Neural cell (in vitro differentiated cells): ENCODE measurements around the gene TMPRSS3. TPM values are rescaled to one million over a fixed set of nuclear protein-coding genes. Genes with fewer than 3 reads are reported as not detected.

Source experiments
- H2AFZ ChIP-seq: fragments of 200-600, 300-800 bp; sonication (generic), shearing (Covaris generic); 2 replicates; pipeline ENCODE4 v1.6.0; 2014; ENCODE audit warnings: low read depth, mild to moderate bottlenecking, antibody characterized with exemption, low read length, moderate library complexity
- H3F3A ChIP-seq: fragments of 200-600 bp; shearing (Covaris generic); 2 replicates; pipeline ENCODE4 v1.6.1; 2016; ENCODE audit warnings: mild to moderate bottlenecking, moderate library complexity, mixed read lengths, antibody characterized with exemption, low read length; ENCODE audit not compliant: insufficient read depth, poor library complexity, severe bottlenecking
- H3K27ac ChIP-seq: fragments of 200-600, 300-800 bp; sonication (generic), shearing (Covaris generic); 2 replicates; pipeline ENCODE4 v1.5.1; 2014; ENCODE audit warnings: mild to moderate bottlenecking, low read length, moderate library complexity
- H3K27me3 ChIP-seq: fragments of 300-800, 200-600 bp; sonication (generic), shearing (Covaris generic); 2 replicates; pipeline ENCODE4 v1.6.0; 2014; ENCODE audit warnings: mild to moderate bottlenecking, low read depth, low read length, moderate library complexity; ENCODE audit not compliant: insufficient read depth
- H3K36me3 ChIP-seq: fragments of 300-800, 200-600 bp; sonication (generic), shearing (Covaris generic); 2 replicates; pipeline ENCODE4 v1.5.1; 2014; ENCODE audit warnings: mild to moderate bottlenecking, antibody characterized with exemption, low read length, moderate library complexity; ENCODE audit not compliant: insufficient read depth
- H3K4me2 ChIP-seq: fragments of 300-800, 200-600 bp; sonication (generic), shearing (Covaris generic); 2 replicates; pipeline ENCODE4 v1.6.0; 2014; ENCODE audit warnings: mild to moderate bottlenecking, low read length
- H3K4me3 ChIP-seq: fragments of 300-800, 200-600 bp; sonication (generic), shearing (Covaris generic); 2 replicates; pipeline ENCODE4 v1.5.1; 2014; ENCODE audit warnings: mild to moderate bottlenecking, low read length, moderate library complexity
- H3K79me2 ChIP-seq: fragments of 200-600 bp; shearing (Covaris generic); replicated peaks from 2 replicates; pipeline ENCODE4 v1.6.0; 2014; ENCODE audit warnings: mild to moderate bottlenecking, low read length, moderate library complexity; ENCODE audit not compliant: insufficient read depth
- H3K9ac ChIP-seq: fragments of 300-800, 200-600 bp; sonication (generic), shearing (Covaris generic); 2 replicates; pipeline ENCODE4 v1.6.1; 2016; ENCODE audit warnings: mild to moderate bottlenecking, low read length, mixed read lengths
- H3K9me2 ChIP-seq: fragments of 200-600 bp; shearing (Covaris generic); 2 replicates; pipeline ENCODE4 v1.6.1; 2016; ENCODE audit warnings: mild to moderate bottlenecking, low read length, mixed read lengths; ENCODE audit not compliant: insufficient read depth
- H3K9me3 ChIP-seq: fragments of 200-600, 300-800 bp; sonication (generic), shearing (Covaris generic); 2 replicates; pipeline ENCODE4 v1.6.1; 2016; ENCODE audit warnings: mild to moderate bottlenecking, mixed run types, low read length, moderate library complexity, mixed read lengths
- H4K20me1 ChIP-seq: fragments of 200-600 bp; shearing (Covaris generic); 2 replicates; pipeline ENCODE4 v1.6.1; 2016; ENCODE audit warnings: mild to moderate bottlenecking, mixed run types; ENCODE audit not compliant: insufficient read depth
- EP300 ChIP-seq: fragments of 450-650 bp; conservative IDR thresholded peaks from 2 replicates; pipeline ENCODE4 v1.6.1; 2014; ENCODE audit warnings: antibody characterized with exemption, mild to moderate bottlenecking, moderate library complexity; ENCODE audit not compliant: poor library complexity, severe bottlenecking
- EZH2 ChIP-seq: fragments of 200-600, 300-800 bp; shearing (Covaris generic), sonication (generic); IDR thresholded peaks from 2 replicates; pipeline ENCODE4 v1.6.1; 2014; ENCODE audit warnings: antibody characterized with exemption, low read length, borderline replicate concordance, mild to moderate bottlenecking; ENCODE audit not compliant: insufficient read depth, poor library complexity, severe bottlenecking
- MXI1 ChIP-seq: fragments of 450-650 bp; conservative IDR thresholded peaks from 2 replicates; pipeline ENCODE4 v1.6.1; 2014; ENCODE audit warnings: antibody characterized with exemption, mild to moderate bottlenecking; ENCODE audit not compliant: poor library complexity, severe bottlenecking
- POLR2AphosphoS5 ChIP-seq: IDR thresholded peaks from 2 replicates; pipeline ENCODE4 v1.6.1; 2012
- RAD21 ChIP-seq: fragments of 450-650 bp; conservative IDR thresholded peaks from 2 replicates; pipeline ENCODE4 v1.6.1; 2014; ENCODE audit warnings: antibody characterized with exemption, mild to moderate bottlenecking, moderate library complexity
- SMC3 ChIP-seq: fragments of 450-650 bp; conservative IDR thresholded peaks from 2 replicates; pipeline ENCODE4 v1.6.1; 2014; ENCODE audit warnings: antibody characterized with exemption, mild to moderate bottlenecking, moderate library complexity; ENCODE audit not compliant: poor library complexity
- TAF1 ChIP-seq: IDR thresholded peaks from 2 replicates; pipeline ENCODE4 v1.6.1; 2012; ENCODE audit warnings: low read depth
- polyA plus RNA-seq: library from polyadenylated mRNA; depleted of rRNA; stranded (reverse); fragments of >200 nt; gene quantifications from 2 replicates; pipeline ENCODE4 v1.2.3, GENCODE V29; 2014
- TF ChIP-seq, protein P1 (sequence below): IDR thresholded peaks from 2 replicates; pipeline ENCODE4 v1.6.1; 2012; ENCODE audit warnings: borderline replicate concordance
- TF ChIP-seq, protein P2 (sequence below): fragments of 450-650 bp; IDR thresholded peaks from 2 replicates; pipeline ENCODE4 v1.5.1; 2014; ENCODE audit warnings: antibody characterized with exemption, mild to moderate bottlenecking, moderate library complexity; ENCODE audit not compliant: poor library complexity, severe bottlenecking

The TMPRSS3 gene
- polyA plus RNA-seq, 1 donor from 2014 or later = 0.12 TPM

DNA sequence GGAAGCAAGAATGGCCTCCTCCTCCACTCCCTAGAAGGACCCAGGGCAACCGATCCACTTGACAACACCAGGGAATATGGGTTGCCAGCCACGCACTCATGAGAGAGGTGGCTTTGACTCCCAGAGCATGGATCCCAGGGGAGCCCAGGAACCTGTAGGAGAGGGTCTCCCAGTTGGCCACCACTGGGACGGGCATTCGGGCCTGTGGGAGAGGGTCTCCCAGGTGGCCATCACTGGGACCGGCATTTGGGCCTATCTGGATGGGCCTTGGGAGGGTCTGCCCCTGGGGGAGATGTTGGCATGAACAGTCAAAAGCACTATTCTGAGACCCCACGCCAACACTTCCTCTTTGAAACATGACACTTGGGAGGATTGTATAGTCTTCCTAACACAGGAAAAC, 30.1 kb downstream of the TMPRSS3 start:
- Histone ChIP-seq H3K27me3 (no peaks in the 10 kb centered on the region), H3K36me3 (no peaks in the 10 kb centered on the region), H4K20me1 (no peaks in the 10 kb centered on the region), H3K4me3 (no peak overlapping the region), H3K4me2 (no peak overlapping the region), H3K27ac (no peak overlapping the region), H3K79me2 (no peaks in the 10 kb centered on the region), H3K9me2 (no peaks in the 10 kb centered on the region), H3K9ac (no peak overlapping the region), H2AFZ (no peak overlapping the region), H3F3A (no peaks in the 10 kb centered on the region), H3K9me3 (no peaks in the 10 kb centered on the region)
- no peak for TF ChIP-seq EZH2
- no peak for TF ChIP-seq TAF1
- TF ChIP-seq, protein P1, sequence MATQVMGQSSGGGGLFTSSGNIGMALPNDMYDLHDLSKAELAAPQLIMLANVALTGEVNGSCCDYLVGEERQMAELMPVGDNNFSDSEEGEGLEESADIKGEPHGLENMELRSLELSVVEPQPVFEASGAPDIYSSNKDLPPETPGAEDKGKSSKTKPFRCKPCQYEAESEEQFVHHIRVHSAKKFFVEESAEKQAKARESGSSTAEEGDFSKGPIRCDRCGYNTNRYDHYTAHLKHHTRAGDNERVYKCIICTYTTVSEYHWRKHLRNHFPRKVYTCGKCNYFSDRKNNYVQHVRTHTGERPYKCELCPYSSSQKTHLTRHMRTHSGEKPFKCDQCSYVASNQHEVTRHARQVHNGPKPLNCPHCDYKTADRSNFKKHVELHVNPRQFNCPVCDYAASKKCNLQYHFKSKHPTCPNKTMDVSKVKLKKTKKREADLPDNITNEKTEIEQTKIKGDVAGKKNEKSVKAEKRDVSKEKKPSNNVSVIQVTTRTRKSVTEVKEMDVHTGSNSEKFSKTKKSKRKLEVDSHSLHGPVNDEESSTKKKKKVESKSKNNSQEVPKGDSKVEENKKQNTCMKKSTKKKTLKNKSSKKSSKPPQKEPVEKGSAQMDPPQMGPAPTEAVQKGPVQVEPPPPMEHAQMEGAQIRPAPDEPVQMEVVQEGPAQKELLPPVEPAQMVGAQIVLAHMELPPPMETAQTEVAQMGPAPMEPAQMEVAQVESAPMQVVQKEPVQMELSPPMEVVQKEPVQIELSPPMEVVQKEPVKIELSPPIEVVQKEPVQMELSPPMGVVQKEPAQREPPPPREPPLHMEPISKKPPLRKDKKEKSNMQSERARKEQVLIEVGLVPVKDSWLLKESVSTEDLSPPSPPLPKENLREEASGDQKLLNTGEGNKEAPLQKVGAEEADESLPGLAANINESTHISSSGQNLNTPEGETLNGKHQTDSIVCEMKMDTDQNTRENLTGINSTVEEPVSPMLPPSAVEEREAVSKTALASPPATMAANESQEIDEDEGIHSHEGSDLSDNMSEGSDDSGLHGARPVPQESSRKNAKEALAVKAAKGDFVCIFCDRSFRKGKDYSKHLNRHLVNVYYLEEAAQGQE = no peak
- TF ChIP-seq EP300 = no peak
- no peak for TF ChIP-seq POLR2AphosphoS5
- TF ChIP-seq, protein P2, sequence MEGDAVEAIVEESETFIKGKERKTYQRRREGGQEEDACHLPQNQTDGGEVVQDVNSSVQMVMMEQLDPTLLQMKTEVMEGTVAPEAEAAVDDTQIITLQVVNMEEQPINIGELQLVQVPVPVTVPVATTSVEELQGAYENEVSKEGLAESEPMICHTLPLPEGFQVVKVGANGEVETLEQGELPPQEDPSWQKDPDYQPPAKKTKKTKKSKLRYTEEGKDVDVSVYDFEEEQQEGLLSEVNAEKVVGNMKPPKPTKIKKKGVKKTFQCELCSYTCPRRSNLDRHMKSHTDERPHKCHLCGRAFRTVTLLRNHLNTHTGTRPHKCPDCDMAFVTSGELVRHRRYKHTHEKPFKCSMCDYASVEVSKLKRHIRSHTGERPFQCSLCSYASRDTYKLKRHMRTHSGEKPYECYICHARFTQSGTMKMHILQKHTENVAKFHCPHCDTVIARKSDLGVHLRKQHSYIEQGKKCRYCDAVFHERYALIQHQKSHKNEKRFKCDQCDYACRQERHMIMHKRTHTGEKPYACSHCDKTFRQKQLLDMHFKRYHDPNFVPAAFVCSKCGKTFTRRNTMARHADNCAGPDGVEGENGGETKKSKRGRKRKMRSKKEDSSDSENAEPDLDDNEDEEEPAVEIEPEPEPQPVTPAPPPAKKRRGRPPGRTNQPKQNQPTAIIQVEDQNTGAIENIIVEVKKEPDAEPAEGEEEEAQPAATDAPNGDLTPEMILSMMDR = no peak
- no peak for TF ChIP-seq SMC3
- TF ChIP-seq MXI1 = no peak
- TF ChIP-seq RAD21 = no peak

- Histone ChIP-seq H3K4me3 (no peak overlapping the region), H3K9me3 (no peaks in the 10 kb centered on the region), H3K79me2 (no peaks in the 10 kb centered on the region), H2AFZ (no peak overlapping the region), H3K9me2 (no peaks in the 10 kb centered on the region), H3F3A (no peaks in the 10 kb centered on the region), H3K36me3 (no peaks in the 10 kb centered on the region), H3K27ac (no peak overlapping the region), H3K9ac (no peak overlapping the region), H3K4me2 (no peak overlapping the region), H3K27me3 (no peaks in the 10 kb centered on the region), H4K20me1 (no peaks in the 10 kb centered on the region)
- TF ChIP-seq POLR2AphosphoS5 = no peak
- no peak for TF ChIP-seq EZH2
Measured at GRCh38 chr21:42364304-42364865, 31.5 kb downstream of the TMPRSS3 start.

- no peaks in the 10 kb centered on the region for H3K79me2 ChIP-seq
- no peaks in the 10 kb centered on the region for H4K20me1 ChIP-seq
- H3K9me2 ChIP-seq = no peaks in the 10 kb centered on the region
- H3K4me2 ChIP-seq = no peak overlapping the region
- H3K27ac ChIP-seq = no peak overlapping the region
- no peaks in the 10 kb centered on the region for H3K36me3 ChIP-seq
- H3K9ac ChIP-seq = no peak overlapping the region
- no peak overlapping the region for H3K4me3 ChIP-seq
- H3K27me3 ChIP-seq = no peaks in the 10 kb centered on the region
- no peaks in the 10 kb centered on the region for H3F3A ChIP-seq
- TF ChIP-seq POLR2AphosphoS5 = no peak
- TF ChIP-seq RAD21 = no peak
- TF ChIP-seq, protein P2 = no peak
- no peak for TF ChIP-seq TAF1
- no peak for TF ChIP-seq EP300
- TF ChIP-seq SMC3 = no peak
- H2AFZ ChIP-seq = no peak overlapping the region
- H3K9me3 ChIP-seq = no peaks in the 10 kb centered on the region
Measured at GRCh38 chr21:42363312-42363711, 32.5 kb downstream of the TMPRSS3 start.
